Spleen (tissue), 11 donors: ENCODE data around the gene ARID5A. TPM values are rescaled to one million over a fixed set of nuclear protein-coding genes. Genes with fewer than 3 reads are reported as not detected.
A peak's percentile ranks its signal among the peaks of the same experiment; 100 is the strongest.
"Not testable (repeated sequence)": the region's sequence is repeated elsewhere in the genome, so short reads cannot be mapped to it uniquely, and the experiment has no call there.

ENCODE experiments used
- DNase-seq: peaks from one replicate; pipeline ENCODE4 v3.0.0-alpha.2; 2020
- H3K27ac ChIP-seq, 8 donors: fragments of 200-600 bp; sonication (generic) in 7 of 8; 1 replicate in 4 of 8; 2 replicates in 4 of 8; pipeline versions ENCODE4 v1.5.0 to v1.8.0; 2016 to 2021; ENCODE audit warnings: inconsistent platforms in 4 of 8, mild to moderate bottlenecking in 4 of 8, moderate library complexity in 1 of 8
- H3K27me3 ChIP-seq, 7 donors: fragments of 200-600 bp; sonication (generic) in 6 of 7; replicated peaks in 1 of 7; 1 replicate in 4 of 7; 2 replicates in 3 of 7; pipeline versions ENCODE4 v1.5.0 to v1.8.0; 2016 to 2021; ENCODE audit warnings: inconsistent platforms in 3 of 7, mild to moderate bottlenecking in 1 of 7
- H3K36me3 ChIP-seq, 6 donors: fragments of 200-600 bp; sonication (generic) in 5 of 6; 1 replicate in 4 of 6; 2 replicates in 2 of 6; pipeline versions ENCODE4 v1.5.0 to v1.8.0; 2016 to 2021; ENCODE audit warnings: inconsistent platforms in 2 of 6
- H3K4me1 ChIP-seq, 6 donors: fragments of 200-600 bp; sonication (generic) in 5 of 6; 1 replicate in 3 of 6; 2 replicates in 3 of 6; pipeline versions ENCODE4 v1.5.0 to v1.8.0; 2016 to 2021; ENCODE audit warnings: inconsistent platforms in 3 of 6
- H3K4me3 ChIP-seq, 8 donors: fragments of 200-600 bp; sonication (generic) in 7 of 8; 1 replicate in 4 of 8; 2 replicates in 4 of 8; pipeline versions ENCODE4 v1.5.0 to v1.8.0; 2016 to 2021; ENCODE audit warnings: inconsistent platforms in 4 of 8, mild to moderate bottlenecking in 4 of 8, moderate library complexity in 2 of 8
- H3K9me3 ChIP-seq, 8 donors: fragments of 200-600 bp; sonication (generic) in 7 of 8; 1 replicate in 4 of 8; 2 replicates in 4 of 8; pipeline versions ENCODE4 v1.5.0 to v1.8.0; 2016 to 2021; ENCODE audit warnings: inconsistent platforms in 4 of 8
- CTCF ChIP-seq, 11 experiments: fragments of 200-600 bp in 7 of 11; fragments of 450-650 bp in 4 of 11; sonication (generic) in 4 of 11; IDR thresholded peaks in 8 of 11; conservative IDR thresholded peaks in 3 of 11; 1 replicate in 7 of 11; 2 replicates in 4 of 11; pipeline versions ENCODE4 v1.4.0 to v1.8.0; 2016 to 2021; ENCODE audit warnings: antibody characterized with exemption in 11 of 11, inconsistent platforms in 4 of 11, mild to moderate bottlenecking in 1 of 11
- POLR2A ChIP-seq, 3 donors: fragments of 450-650 bp; IDR thresholded peaks; one replicate each; pipeline ENCODE4 v1.5.1; 2017; ENCODE audit warnings: antibody characterized with exemption in 3 of 3, mild to moderate bottlenecking in 1 of 3
- POLR2AphosphoS5 ChIP-seq, 3 donors: sonication (generic); formaldehyde crosslinking; IDR thresholded peaks; one replicate each; pipeline ENCODE4 v1.5.1; 2017; ENCODE audit warnings: antibody characterized with exemption in 3 of 3
- WGBS, 5 donors: extraction: QIAGEN DNeasy Blood & Tissue Kit in 3 of 5; methylation state at CpG; one replicate each; pipeline versions ENCODE4 v1.1.5 to v1.1.7; 2013 to 2018; 5-methylcytosine and 5-hydroxymethylcytosine counted together
- intact Hi-C: fragments of 100-400 bp; cut with DNase I; formaldehyde crosslinking; loops from one replicate; pipeline ENCODE4 v1.15.0; 2023; ENCODE audit warnings: low total_unique reads
- polyA plus RNA-seq, 3 donors: library from polyadenylated mRNA; stranded (reverse); fragments of 200-250 nt; gene quantifications; one replicate each; pipeline ENCODE4 v1.2.1, GENCODE V29; 2013
- total RNA-seq, 7 donors: library from RNA; depleted of rRNA in 3 of 7; stranded (reverse); fragments of >200 nt in 3 of 7; fragmentation: NEBNext Ultra II Directional in 4 of 7; extraction: Animal tissue kit (Norgen Biotek cat#: 25700) in 4 of 7; gene quantifications; one replicate each; pipeline versions ENCODE4 v1.1.0 to v1.2.1, GENCODE V29; 2016 to 2021
- donor health status: healthy with polysubstance abuse.
- donor health status: DM: no; HTN: no; CAD: no; lungs with moderate emphysema.
- donor health status: DM: no; HTN: no; CAD: no.
- donor health status: Bipolar disorder and iron deficiency.
- donor health status: healthy.
- donor health status: DM: no; HTN: no; CAD: no.
- donor health status: DM: yes; HTN: yes; CAD: no.

ARID5A gene
- total and polyA plus RNA-seq, 10 donors = 30.8 to 121 (median 48.9) TPM

DNA sequence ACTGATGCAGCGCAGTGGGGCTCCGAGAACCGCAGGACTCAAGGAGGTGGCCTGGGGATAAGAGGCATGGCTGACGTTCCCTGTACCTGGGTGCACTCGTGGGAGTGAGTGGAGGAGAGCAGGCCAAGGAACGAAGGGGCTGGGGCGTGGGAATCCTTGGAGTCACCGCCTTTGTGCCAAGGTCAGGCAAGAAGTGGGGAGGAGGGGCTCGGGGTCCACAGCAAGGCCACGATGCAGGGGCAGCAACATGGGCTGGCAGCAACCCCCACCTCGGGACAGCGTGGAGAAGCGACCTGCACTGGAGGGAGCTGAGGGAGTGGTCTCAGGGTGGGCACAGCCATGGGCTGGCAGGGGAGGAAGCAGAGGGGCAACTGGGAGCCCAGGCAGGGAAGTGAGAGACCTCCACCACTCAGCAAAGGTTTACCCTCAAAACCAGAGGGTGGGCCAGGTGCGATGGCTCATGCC is 18.6 kb downstream of the ARID5A start:
- intact Hi-C loops = no loop called here
- no peak for DNase-seq
- no peak overlapping the region for H3K4me3 ChIP-seq
- H3K4me1 ChIP-seq = peaks cover 11 to 25% (median 13%) of the 10 kb centered on the region in 6 donors
- no peaks in the 10 kb centered on the region for H3K27me3 ChIP-seq
- TF ChIP-seq POLR2A (IDR thresholded peaks at IDR 0.05) (no peak), POLR2AphosphoS5 (IDR thresholded peaks at IDR 0.05) (peak in 1 of 3 donors; percentile 7)
- H3K9me3 ChIP-seq = no peaks in the 10 kb centered on the region
- H3K36me3 ChIP-seq = peaks cover 0 to 35% (median 29%) of the 10 kb centered on the region in 6 donors
- no peak overlapping the region for H3K27ac ChIP-seq
- 85 to 91% (median 86%) methylated on average over 13 to 14 of the region's 14 CpGs for WGBS, 5 donors

DNA sequence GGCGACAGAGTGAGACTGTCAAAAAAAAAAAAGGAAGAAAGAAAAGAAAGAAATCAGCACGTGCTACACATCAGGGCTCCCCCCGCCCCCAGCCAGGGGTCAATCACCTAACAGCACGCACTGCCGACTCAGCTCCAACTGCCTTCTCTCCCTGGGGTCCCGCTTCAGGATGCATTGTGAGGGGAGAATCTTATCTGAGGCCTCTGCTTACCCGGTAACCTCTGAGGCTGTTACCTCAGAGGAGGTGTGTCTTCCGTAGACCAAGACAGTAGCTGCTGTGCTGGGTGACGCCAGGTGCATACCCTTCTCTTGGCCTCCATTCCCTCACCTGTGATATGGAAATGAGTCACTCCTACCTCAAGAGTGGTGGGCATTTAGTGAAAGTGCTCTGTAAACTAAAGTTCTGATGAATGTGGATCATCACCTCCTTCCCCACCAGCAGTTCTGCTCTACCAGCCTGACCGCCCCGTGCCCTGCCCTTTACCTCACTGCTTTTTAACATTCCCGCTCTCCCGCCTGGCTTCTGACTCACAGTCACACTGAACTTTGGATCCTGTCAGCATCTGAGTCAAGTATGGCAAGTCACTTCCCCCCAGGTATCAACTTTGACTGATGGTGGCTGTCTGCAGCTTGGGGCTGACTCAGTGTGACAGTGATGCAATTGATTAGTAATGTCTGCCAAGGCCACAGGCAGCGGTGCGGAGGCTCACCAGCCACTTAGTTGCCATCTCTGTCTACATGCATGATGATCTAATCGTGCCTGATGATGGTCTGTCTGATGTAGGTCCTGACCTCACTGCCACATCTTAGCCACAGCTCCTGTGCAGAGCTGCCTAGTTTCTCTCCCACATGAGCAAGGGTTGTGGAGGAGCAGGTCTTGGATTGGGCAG is 20.1 kb downstream of the ARID5A start:
- H3K4me1 ChIP-seq = peaks cover 11 to 25% (median 13%) of the 10 kb centered on the region in 6 donors
- no peak for DNase-seq
- no peaks in the 10 kb centered on the region for H3K9me3 ChIP-seq
- no peak overlapping the region for H3K27ac ChIP-seq
- no peaks in the 10 kb centered on the region for H3K27me3 ChIP-seq
- no peak overlapping the region for H3K4me3 ChIP-seq
- peaks cover 0 to 20% (median 14%) of the 10 kb centered on the region in 6 donors for H3K36me3 ChIP-seq
- 68 to 84% (median 82%) methylated on average over 16 of the region's 16 CpGs for WGBS, 5 donors
- TF ChIP-seq POLR2A (IDR thresholded peaks at IDR 0.05) (no peak), POLR2AphosphoS5 (IDR thresholded peaks at IDR 0.05) (no peak), CTCF (IDR thresholded peaks at IDR 0.05 in 8 of 11, conservative IDR thresholded peaks at IDR 0.05 in 3 of 11) (no peak)
- intact Hi-C loops = no loop called here

GRCh38 chr2:96557421-96557820 is 20.9 kb downstream of the ARID5A start:
- H3K4me3 ChIP-seq, intact Hi-C loops, H3K27me3 ChIP-seq, H3K9me3 ChIP-seq, DNase-seq, H3K27ac ChIP-seq: not testable (repeated sequence)
- H3K36me3 ChIP-seq = peaks cover 0 to 13% (median 6%) of the 10 kb centered on the region in 6 donors
- WGBS, 5 donors = 75 to 94% (median 88%) methylated on average over 6 of the region's 6 CpGs
- H3K4me1 ChIP-seq = peaks cover 11 to 25% (median 13%) of the 10 kb centered on the region in 6 donors

- Histone ChIP-seq H3K27me3 (no peaks in the 10 kb centered on the region), H3K4me1 (peaks cover 11 to 19% (median 13%) of the 10 kb centered on the region in 6 donors), H3K36me3 (peaks cover 0 to 6% (median 2%) of the 10 kb centered on the region in 6 donors), H3K27ac (no peak overlapping the region), H3K4me3 (no peak overlapping the region), H3K9me3 (peaks cover 0 to 3% (median 0%) of the 10 kb centered on the region in 8 donors)
- intact Hi-C loops = no loop called here
- no peak for DNase-seq
- WGBS, 5 donors = 82 to 89% (median 89%) methylated on average over 6 of the region's 6 CpGs
- TF ChIP-seq POLR2AphosphoS5 (IDR thresholded peaks at IDR 0.05) = no peak
- TF ChIP-seq CTCF (IDR thresholded peaks at IDR 0.05 in 8 of 11, conservative IDR thresholded peaks at IDR 0.05 in 3 of 11) = no peak
- no peak for TF ChIP-seq POLR2A (IDR thresholded peaks at IDR 0.05)
Observed at GRCh38 chr2:96558061-96558460, 21.5 kb downstream of the ARID5A start.

GRCh38 chr2:96558485-96558884 is 21.9 kb downstream of the ARID5A start:
- TF ChIP-seq POLR2AphosphoS5 (IDR thresholded peaks at IDR 0.05) (no peak), POLR2A (IDR thresholded peaks at IDR 0.05) (no peak), CTCF (IDR thresholded peaks at IDR 0.05 in 8 of 11, conservative IDR thresholded peaks at IDR 0.05 in 3 of 11) (no peak)
- intact Hi-C loops = no loop called here
- Histone ChIP-seq H3K4me3 (no peak overlapping the region), H3K27me3 (no peaks in the 10 kb centered on the region), H3K4me1 (peaks cover 11 to 15% (median 12%) of the 10 kb centered on the region in 6 donors), H3K9me3 (peaks cover 0 to 3% (median 0%) of the 10 kb centered on the region in 8 donors), H3K36me3 (peaks cover 0 to 2% (median 0%) of the 10 kb centered on the region in 6 donors), H3K27ac (no peak overlapping the region)
- no peak for DNase-seq
- WGBS, 5 donors = 87 to 91% (median 89%) methylated on average over 8 of the region's 8 CpGs
